Osteoblast (primary cell): Measurements from ENCODE around the gene RBM4. TPM values are rescaled to one million over a fixed set of nuclear protein-coding genes. Genes with fewer than 3 reads are reported as not detected.

Experiments
- DNase-seq: peaks from one replicate; pipeline ENCODE4 v3.0.0; 2011; ENCODE audit warnings: low spot score, mixed read lengths; ENCODE audit not compliant: insufficient read length; ENCODE audit errors: missing footprints
- H2AFZ ChIP-seq: 2 replicates; pipeline ENCODE4 v1.6.0; 2011; ENCODE audit warnings: mild to moderate bottlenecking, low read length
- H3K27ac ChIP-seq: 2 replicates; pipeline ENCODE4 v1.5.1; 2011; ENCODE audit warnings: mild to moderate bottlenecking, low read depth, low read length, moderate library complexity
- H3K27me3 ChIP-seq: 2 replicates; pipeline ENCODE4 v1.6.0; 2012; ENCODE audit warnings: mild to moderate bottlenecking, control low read depth, inconsistent platforms, low read length, moderate library complexity; ENCODE audit not compliant: insufficient read depth
- H3K36me3 ChIP-seq: 2 replicates; pipeline ENCODE4 v1.5.1; 2011; ENCODE audit warnings: mild to moderate bottlenecking, low read length, control low read depth, moderate library complexity; ENCODE audit not compliant: insufficient read depth
- H3K4me1 ChIP-seq: 2 replicates; pipeline ENCODE4 v1.5.1; 2011; ENCODE audit warnings: mild to moderate bottlenecking, low read length, control low read depth, moderate library complexity; ENCODE audit not compliant: insufficient read depth
- H3K4me2 ChIP-seq: 2 replicates; pipeline ENCODE4 v1.6.0; 2011; ENCODE audit warnings: mild to moderate bottlenecking, low read length; ENCODE audit not compliant: insufficient read depth
- H3K4me3 ChIP-seq: fragments of 200-600 bp; sonication (generic); 3 replicates; pipeline ENCODE4 v1.5.1; 2012; ENCODE audit warnings: mild to moderate bottlenecking, low read length, inconsistent platforms; ENCODE audit not compliant: insufficient read depth
- H3K79me2 ChIP-seq: 2 replicates; pipeline ENCODE4 v1.6.0; 2012; ENCODE audit warnings: mild to moderate bottlenecking, low read length, control low read depth, inconsistent platforms; ENCODE audit not compliant: insufficient read depth
- H3K9me3 ChIP-seq: 2 replicates; pipeline ENCODE4 v1.5.1; 2011; ENCODE audit warnings: low read depth, low read length, control low read depth
- H4K20me1 ChIP-seq: 2 replicates; pipeline ENCODE4 v1.6.0; 2012; ENCODE audit warnings: mild to moderate bottlenecking, low read length, control low read depth; ENCODE audit not compliant: insufficient read depth
- CTCF ChIP-seq: IDR thresholded peaks from 2 replicates; pipeline ENCODE4 v1.5.1; 2011; ENCODE audit warnings: mild to moderate bottlenecking, low read depth, low read length, moderate library complexity; ENCODE audit errors: extremely low read depth
- total RNA-seq: library from RNA; depleted of rRNA; stranded (reverse); fragments of >200 nt; gene quantifications from 2 replicates; pipeline ENCODE4 v1.2.3, GENCODE V29; 2012

Gene RBM4
- total RNA-seq, 1 donor: 84.0 TPM

GRCh38 chr11:66653123-66653522 lies 14.6 kb downstream of the RBM4 start:
- Histone ChIP-seq H3K4me2 (no peak overlapping the region), H3K27me3 (no peaks in the 10 kb centered on the region), H3K79me2 (peaks cover 77% of the 10 kb centered on the region), H2AFZ (no peak overlapping the region), H3K4me3 (no peak overlapping the region), H4K20me1 (peaks cover 38% of the 10 kb centered on the region), H3K9me3 (no peaks in the 10 kb centered on the region), H3K4me1 (no peaks in the 10 kb centered on the region), H3K36me3 (peaks cover 50% of the 10 kb centered on the region), H3K27ac (no peak overlapping the region)
- no peak for DNase-seq
- TF ChIP-seq CTCF: no peak

- H4K20me1 ChIP-seq: peaks cover 24% of the 10 kb centered on the region
- TF ChIP-seq CTCF: no peak
- H3K36me3 ChIP-seq: peaks cover 46% of the 10 kb centered on the region
- peak; percentile 29 for DNase-seq
- no peaks in the 10 kb centered on the region for H3K4me1 ChIP-seq
- H3K9me3 ChIP-seq: no peaks in the 10 kb centered on the region
- H3K27me3 ChIP-seq: no peaks in the 10 kb centered on the region
- H3K4me2 ChIP-seq: no peak overlapping the region
- H3K79me2 ChIP-seq: peaks cover 64% of the 10 kb centered on the region
- no peak overlapping the region for H2AFZ ChIP-seq
- H3K27ac ChIP-seq: no peak overlapping the region
- no peak overlapping the region for H3K4me3 ChIP-seq
Measured at GRCh38 chr11:66659763-66660162, 21.3 kb downstream of the RBM4 start.

- peak; percentile 58 for DNase-seq
- no peaks in the 10 kb centered on the region for H3K27me3 ChIP-seq
- H3K4me1 ChIP-seq: no peaks in the 10 kb centered on the region
- peaks cover 59% of the 10 kb centered on the region for H3K36me3 ChIP-seq
- no peaks in the 10 kb centered on the region for H3K9me3 ChIP-seq
- peaks cover 66% of the 10 kb centered on the region for H3K79me2 ChIP-seq
- H2AFZ ChIP-seq: no peak overlapping the region
- H3K4me2 ChIP-seq: no peak overlapping the region
- peaks cover 16% of the 10 kb centered on the region for H4K20me1 ChIP-seq
- no peak overlapping the region for H3K27ac ChIP-seq
- TF ChIP-seq CTCF: no peak
- H3K4me3 ChIP-seq: no peak overlapping the region
Measured at GRCh38 chr11:66663741-66664296, 25.3 kb downstream of the RBM4 start.

GRCh38 chr11:66665369-66665768 lies 26.9 kb downstream of the RBM4 start:
- peaks cover 57% of the 10 kb centered on the region for H3K36me3 ChIP-seq
- peaks cover 21% of the 10 kb centered on the region for H4K20me1 ChIP-seq
- DNase-seq: no peak
- peaks cover 68% of the 10 kb centered on the region for H3K79me2 ChIP-seq
- H3K4me2 ChIP-seq: no peak overlapping the region
- no peaks in the 10 kb centered on the region for H3K9me3 ChIP-seq
- no peak overlapping the region for H2AFZ ChIP-seq
- TF ChIP-seq CTCF: no peak
- no peaks in the 10 kb centered on the region for H3K27me3 ChIP-seq
- no peak overlapping the region for H3K27ac ChIP-seq
- no peak overlapping the region for H3K4me3 ChIP-seq
- no peaks in the 10 kb centered on the region for H3K4me1 ChIP-seq
